ENCODE measurements around the gene IDH3B.
"Not testable (repeated sequence)": the region's sequence is repeated elsewhere in the genome, so short reads cannot be mapped to it uniquely, and the experiment has no call there.

Gene IDH3B

DNA sequence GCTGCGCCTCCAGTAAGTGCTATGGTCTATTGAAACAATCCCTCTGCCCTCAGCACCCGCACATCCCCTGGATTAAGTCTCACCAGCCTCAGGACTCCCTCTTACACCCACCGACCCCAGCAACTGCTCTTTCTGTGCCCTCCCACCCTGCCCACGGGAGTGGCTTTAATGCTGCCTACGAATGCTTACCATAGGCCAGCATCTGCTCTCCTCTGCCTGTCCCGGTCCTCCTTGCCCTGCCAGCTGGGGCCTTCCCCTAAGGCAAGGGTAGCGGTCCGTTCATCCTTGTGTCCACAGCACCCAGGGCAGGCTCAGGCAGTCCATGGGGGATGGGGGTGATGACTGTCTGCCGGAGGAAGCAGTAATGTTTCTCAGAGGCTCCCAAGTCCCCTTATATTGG lies 32.6 kb upstream of the IDH3B start:
- Histone ChIP-seq H3K27me3 (ENCODE audit: insufficient read depth, low read length, poor library complexity, severe bottlenecking) (peaks cover 8% of the 10 kb centered on the region), H3K9me2 (replicated peaks; ENCODE audit: low read depth, low read length) (no peaks in the 10 kb centered on the region), H3K36me3 (ENCODE audit: insufficient read depth, low read length) (no peaks in the 10 kb centered on the region), H3K79me2 (ENCODE audit: insufficient read depth, low read length) (no peaks in the 10 kb centered on the region), H3K4me1 (ENCODE audit: insufficient read depth, low read length, poor library complexity, severe bottlenecking) (peaks cover 8% of the 10 kb centered on the region), H4K20me1 (ENCODE audit: insufficient read depth, low read length, poor library complexity, severe bottlenecking) (no peaks in the 10 kb centered on the region), H3K9ac (ENCODE audit: low read depth, low read length, poor library complexity, severe bottlenecking) (no peak overlapping the region), H3K9me3 (ENCODE audit: insufficient read depth, low read depth, low read length) (no peaks in the 10 kb centered on the region), H2AFZ (ENCODE audit: low read length) (no peak overlapping the region), H3K4me2 (ENCODE audit: low read depth, low read length, poor library complexity, severe bottlenecking) (no peak overlapping the region), H3K4me3 (ENCODE audit: low read length, poor library complexity, severe bottlenecking) (no peak overlapping the region), H3F3A (ENCODE audit: low read depth) (no peaks in the 10 kb centered on the region)
- TF ChIP-seq, protein P1, sequence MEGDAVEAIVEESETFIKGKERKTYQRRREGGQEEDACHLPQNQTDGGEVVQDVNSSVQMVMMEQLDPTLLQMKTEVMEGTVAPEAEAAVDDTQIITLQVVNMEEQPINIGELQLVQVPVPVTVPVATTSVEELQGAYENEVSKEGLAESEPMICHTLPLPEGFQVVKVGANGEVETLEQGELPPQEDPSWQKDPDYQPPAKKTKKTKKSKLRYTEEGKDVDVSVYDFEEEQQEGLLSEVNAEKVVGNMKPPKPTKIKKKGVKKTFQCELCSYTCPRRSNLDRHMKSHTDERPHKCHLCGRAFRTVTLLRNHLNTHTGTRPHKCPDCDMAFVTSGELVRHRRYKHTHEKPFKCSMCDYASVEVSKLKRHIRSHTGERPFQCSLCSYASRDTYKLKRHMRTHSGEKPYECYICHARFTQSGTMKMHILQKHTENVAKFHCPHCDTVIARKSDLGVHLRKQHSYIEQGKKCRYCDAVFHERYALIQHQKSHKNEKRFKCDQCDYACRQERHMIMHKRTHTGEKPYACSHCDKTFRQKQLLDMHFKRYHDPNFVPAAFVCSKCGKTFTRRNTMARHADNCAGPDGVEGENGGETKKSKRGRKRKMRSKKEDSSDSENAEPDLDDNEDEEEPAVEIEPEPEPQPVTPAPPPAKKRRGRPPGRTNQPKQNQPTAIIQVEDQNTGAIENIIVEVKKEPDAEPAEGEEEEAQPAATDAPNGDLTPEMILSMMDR (conservative IDR thresholded peaks at IDR 0.05; ENCODE audit: low read length): no peak
- TF ChIP-seq EZH2phosphoT487 (IDR thresholded peaks at IDR 0.05; ENCODE audit: borderline replicate concordance): no peak

DNA sequence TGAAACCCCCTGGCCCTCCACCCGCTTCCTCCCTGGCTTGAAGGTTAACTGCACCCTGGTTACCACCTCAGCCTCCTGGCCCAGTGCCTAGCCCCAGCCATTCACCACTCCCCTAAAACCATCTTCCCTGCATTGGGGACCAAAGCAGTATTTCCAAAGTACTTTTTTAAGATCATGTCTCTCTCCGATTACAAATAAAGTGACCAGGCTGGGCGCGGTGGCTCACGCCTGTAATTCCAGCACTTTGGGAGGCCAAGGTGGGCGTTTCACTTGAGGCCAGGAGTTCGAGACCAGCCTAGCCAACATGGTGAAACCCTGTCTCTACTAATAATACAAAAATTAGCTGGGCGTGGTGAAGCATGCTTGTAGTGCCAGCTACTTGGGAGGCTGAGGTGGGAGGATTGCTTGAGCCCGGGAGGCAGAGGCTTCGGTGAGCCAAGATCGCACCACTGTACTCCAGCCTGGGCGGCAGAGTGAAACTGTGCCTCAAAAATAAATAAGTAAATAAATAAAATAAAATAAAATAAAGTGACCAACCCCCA lies 32.0 kb upstream of the IDH3B start:
- H3K4me1 ChIP-seq (ENCODE audit: insufficient read depth, low read length, poor library complexity, severe bottlenecking); H3K79me2 ChIP-seq (ENCODE audit: insufficient read depth, low read length); H3K27me3 ChIP-seq (ENCODE audit: insufficient read depth, low read length, poor library complexity, severe bottlenecking); H3F3A ChIP-seq (ENCODE audit: low read depth); H3K36me3 ChIP-seq (ENCODE audit: insufficient read depth, low read length); H3K9me3 ChIP-seq (ENCODE audit: insufficient read depth, low read depth, low read length); H3K9me2 ChIP-seq (replicated peaks; ENCODE audit: low read depth, low read length); H3K9ac ChIP-seq (ENCODE audit: low read depth, low read length, poor library complexity, severe bottlenecking); H3K4me2 ChIP-seq (ENCODE audit: low read depth, low read length, poor library complexity, severe bottlenecking); H3K4me3 ChIP-seq (ENCODE audit: low read length, poor library complexity, severe bottlenecking); H2AFZ ChIP-seq (ENCODE audit: low read length); H4K20me1 ChIP-seq (ENCODE audit: insufficient read depth, low read length, poor library complexity, severe bottlenecking): not testable (repeated sequence)

DNA sequence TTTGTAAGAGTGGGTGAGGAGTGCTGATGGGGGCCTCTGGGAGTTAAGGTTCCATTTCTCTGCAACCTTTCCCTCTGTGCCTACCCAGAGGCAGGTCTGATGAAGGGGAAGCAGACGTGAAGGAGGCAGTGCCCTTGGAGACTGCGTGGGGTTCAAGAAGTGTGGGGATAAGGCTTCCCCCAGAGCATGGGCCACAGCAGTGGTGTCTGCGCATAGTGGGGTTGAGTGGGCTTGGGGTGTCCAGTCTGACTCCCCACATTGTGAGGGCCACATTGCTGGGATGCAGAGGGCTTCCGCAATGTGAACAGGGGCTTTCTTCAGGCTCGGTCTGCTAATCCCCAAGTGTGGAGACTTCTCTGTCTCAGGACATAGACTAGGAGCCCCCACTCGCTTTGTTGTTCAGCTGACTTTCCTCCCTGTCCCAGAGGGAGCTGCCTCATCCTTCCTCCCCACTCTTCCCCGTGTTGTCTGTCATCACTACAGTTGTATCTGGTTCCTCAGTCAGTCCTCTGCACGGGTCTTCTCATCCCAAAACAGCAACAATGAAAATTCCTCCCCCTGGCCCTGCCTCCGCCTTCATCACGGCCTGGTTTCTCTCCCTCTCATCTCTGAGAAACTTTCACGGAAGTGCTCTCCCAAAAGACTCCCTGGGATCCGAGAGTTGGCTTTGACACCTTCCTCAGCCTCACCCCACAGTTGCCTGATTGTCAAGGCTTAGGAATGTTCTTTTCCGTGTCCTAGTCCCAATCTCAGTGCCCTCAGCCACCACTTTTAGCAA lies 31.4 kb upstream of the IDH3B start:
- Histone ChIP-seq H3K79me2 (ENCODE audit: insufficient read depth, low read length) (no peaks in the 10 kb centered on the region), H3K9ac (ENCODE audit: low read depth, low read length, poor library complexity, severe bottlenecking) (no peak overlapping the region), H3K27me3 (ENCODE audit: insufficient read depth, low read length, poor library complexity, severe bottlenecking) (peaks cover 8% of the 10 kb centered on the region), H3F3A (ENCODE audit: low read depth) (no peaks in the 10 kb centered on the region), H4K20me1 (ENCODE audit: insufficient read depth, low read length, poor library complexity, severe bottlenecking) (no peaks in the 10 kb centered on the region), H3K4me2 (ENCODE audit: low read depth, low read length, poor library complexity, severe bottlenecking) (no peak overlapping the region), H3K9me3 (ENCODE audit: insufficient read depth, low read depth, low read length) (no peaks in the 10 kb centered on the region), H3K4me3 (ENCODE audit: low read length, poor library complexity, severe bottlenecking) (no peak overlapping the region), H3K9me2 (replicated peaks; ENCODE audit: low read depth, low read length) (no peaks in the 10 kb centered on the region), H3K4me1 (ENCODE audit: insufficient read depth, low read length, poor library complexity, severe bottlenecking) (peaks cover 8% of the 10 kb centered on the region), H3K36me3 (ENCODE audit: insufficient read depth, low read length) (no peaks in the 10 kb centered on the region), H2AFZ (ENCODE audit: low read length) (no peak overlapping the region)
- TF ChIP-seq EZH2phosphoT487 (IDR thresholded peaks at IDR 0.05; ENCODE audit: borderline replicate concordance): no peak
- TF ChIP-seq, protein P1 (conservative IDR thresholded peaks at IDR 0.05; ENCODE audit: low read length): no peak

DNA sequence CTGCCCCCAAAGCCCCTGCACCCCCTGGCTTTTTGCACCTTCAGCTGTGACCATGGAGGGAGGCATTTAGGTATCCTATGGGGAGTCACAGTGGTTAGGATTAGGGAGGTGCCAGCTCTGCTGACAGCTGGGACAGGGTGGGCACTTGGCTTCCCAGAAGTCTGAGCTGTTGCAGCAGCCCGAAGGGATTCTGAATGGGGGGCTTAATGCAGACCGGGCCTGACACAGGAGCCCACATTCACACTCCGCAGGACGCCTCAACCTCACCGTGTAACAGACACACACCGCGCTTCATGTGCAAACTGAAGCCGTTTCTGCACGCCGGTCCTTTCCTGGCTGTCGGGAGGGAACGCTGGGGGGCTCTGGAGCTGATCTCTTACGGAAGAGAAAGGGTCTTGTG lies 30.5 kb upstream of the IDH3B start:
- H2AFZ ChIP-seq (ENCODE audit: low read length): no peak overlapping the region
- no peaks in the 10 kb centered on the region for H3K36me3 ChIP-seq (ENCODE audit: insufficient read depth, low read length)
- H3K4me1 ChIP-seq (ENCODE audit: insufficient read depth, low read length, poor library complexity, severe bottlenecking): peaks cover 8% of the 10 kb centered on the region
- no peaks in the 10 kb centered on the region for H3K79me2 ChIP-seq (ENCODE audit: insufficient read depth, low read length)
- H3K27me3 ChIP-seq (ENCODE audit: insufficient read depth, low read length, poor library complexity, severe bottlenecking): peaks cover 8% of the 10 kb centered on the region
- H3K4me2 ChIP-seq (ENCODE audit: low read depth, low read length, poor library complexity, severe bottlenecking): no peak overlapping the region
- H3K4me3 ChIP-seq (ENCODE audit: low read length, poor library complexity, severe bottlenecking): no peak overlapping the region
- no peaks in the 10 kb centered on the region for H4K20me1 ChIP-seq (ENCODE audit: insufficient read depth, low read length, poor library complexity, severe bottlenecking)
- no peak for TF ChIP-seq EZH2phosphoT487 (IDR thresholded peaks at IDR 0.05; ENCODE audit: borderline replicate concordance)
- TF ChIP-seq, protein P1 (conservative IDR thresholded peaks at IDR 0.05; ENCODE audit: low read length): no peak
- no peaks in the 10 kb centered on the region for H3F3A ChIP-seq (ENCODE audit: low read depth)
- H3K9me3 ChIP-seq (ENCODE audit: insufficient read depth, low read depth, low read length): no peaks in the 10 kb centered on the region
- no peaks in the 10 kb centered on the region for H3K9me2 ChIP-seq (replicated peaks; ENCODE audit: low read depth, low read length)
- no peak overlapping the region for H3K9ac ChIP-seq (ENCODE audit: low read depth, low read length, poor library complexity, severe bottlenecking)

Data from Loucy (cell line).